ENCODE results near the gene TTC4.

The TTC4 gene

DNA sequence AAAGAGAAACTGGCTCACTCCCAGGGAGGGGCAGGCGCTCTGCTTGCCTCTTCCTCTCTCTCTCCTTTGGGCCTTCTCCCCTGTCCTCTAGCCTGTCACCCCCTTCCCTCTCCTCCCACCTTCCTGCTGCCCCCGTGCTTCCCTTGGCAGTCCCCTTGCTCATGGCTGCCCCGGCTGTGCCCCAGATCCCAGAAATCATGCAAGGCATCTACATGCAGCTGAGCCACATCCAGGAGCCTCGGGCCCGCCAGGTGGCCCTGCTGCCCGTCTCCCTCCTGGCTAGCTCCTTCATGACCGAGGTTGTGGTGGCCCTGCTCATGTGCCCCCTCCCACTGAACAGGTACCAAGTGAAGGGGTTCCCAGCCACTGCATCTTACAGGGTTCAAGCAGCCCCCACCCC, 36.0 kb upstream of the TTC4 start:
- H3K4me3 ChIP-seq (ENCODE audit: low read depth, low read length) = no peak overlapping the region
- TF ChIP-seq, protein P1, sequence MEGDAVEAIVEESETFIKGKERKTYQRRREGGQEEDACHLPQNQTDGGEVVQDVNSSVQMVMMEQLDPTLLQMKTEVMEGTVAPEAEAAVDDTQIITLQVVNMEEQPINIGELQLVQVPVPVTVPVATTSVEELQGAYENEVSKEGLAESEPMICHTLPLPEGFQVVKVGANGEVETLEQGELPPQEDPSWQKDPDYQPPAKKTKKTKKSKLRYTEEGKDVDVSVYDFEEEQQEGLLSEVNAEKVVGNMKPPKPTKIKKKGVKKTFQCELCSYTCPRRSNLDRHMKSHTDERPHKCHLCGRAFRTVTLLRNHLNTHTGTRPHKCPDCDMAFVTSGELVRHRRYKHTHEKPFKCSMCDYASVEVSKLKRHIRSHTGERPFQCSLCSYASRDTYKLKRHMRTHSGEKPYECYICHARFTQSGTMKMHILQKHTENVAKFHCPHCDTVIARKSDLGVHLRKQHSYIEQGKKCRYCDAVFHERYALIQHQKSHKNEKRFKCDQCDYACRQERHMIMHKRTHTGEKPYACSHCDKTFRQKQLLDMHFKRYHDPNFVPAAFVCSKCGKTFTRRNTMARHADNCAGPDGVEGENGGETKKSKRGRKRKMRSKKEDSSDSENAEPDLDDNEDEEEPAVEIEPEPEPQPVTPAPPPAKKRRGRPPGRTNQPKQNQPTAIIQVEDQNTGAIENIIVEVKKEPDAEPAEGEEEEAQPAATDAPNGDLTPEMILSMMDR (IDR thresholded peaks at IDR 0.05; ENCODE audit: borderline replicate concordance, insufficient read depth, low read depth, low read length) = no peak

DNA sequence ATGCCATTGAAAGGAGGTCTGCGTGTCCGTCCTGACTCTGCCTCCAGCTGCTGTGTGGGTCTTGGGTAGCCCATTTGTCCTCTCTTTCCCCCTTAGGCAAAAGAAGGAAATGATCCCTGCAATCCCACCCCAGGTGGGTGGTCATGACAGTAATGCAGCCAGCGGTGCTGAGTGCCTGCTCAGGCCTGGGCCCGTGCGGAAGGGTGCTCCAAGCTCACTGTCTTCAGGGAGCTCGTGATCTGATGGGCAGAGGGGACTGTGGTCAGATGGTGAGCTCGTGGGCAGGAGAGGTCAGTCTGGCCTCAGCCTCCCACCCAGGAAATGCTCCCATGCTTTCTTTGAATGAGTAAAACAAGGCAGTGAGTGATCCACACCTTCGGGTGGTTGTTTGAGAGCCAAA, 35.3 kb upstream of the TTC4 start:
- H3K4me3 ChIP-seq (ENCODE audit: low read depth, low read length) = no peak overlapping the region
- TF ChIP-seq, protein P1 (IDR thresholded peaks at IDR 0.05; ENCODE audit: borderline replicate concordance, insufficient read depth, low read depth, low read length) = no peak

DNA sequence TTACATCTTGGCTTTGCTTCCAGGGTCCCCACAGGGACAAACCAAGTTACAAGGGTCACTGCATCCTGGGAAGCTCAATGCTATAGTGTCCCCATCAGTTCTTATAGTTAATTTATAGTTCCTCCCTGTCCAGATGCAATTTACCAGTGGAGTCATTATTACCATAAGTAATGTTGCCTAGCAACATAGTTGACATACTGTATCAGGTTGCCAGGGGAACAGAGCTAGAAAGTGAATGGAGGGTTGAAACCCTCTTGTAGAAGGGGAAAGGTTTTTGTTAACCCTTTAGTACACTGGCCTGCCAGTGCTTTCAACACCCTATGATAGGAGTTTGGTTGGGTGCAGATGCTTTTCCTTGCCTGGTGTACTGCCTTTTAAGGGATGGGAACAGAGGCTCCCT, 34.3 kb upstream of the TTC4 start:
- TF ChIP-seq, protein P1 (IDR thresholded peaks at IDR 0.05; ENCODE audit: borderline replicate concordance, insufficient read depth, low read depth, low read length) = no peak
- no peak overlapping the region for H3K4me3 ChIP-seq (ENCODE audit: low read depth, low read length)

DNA sequence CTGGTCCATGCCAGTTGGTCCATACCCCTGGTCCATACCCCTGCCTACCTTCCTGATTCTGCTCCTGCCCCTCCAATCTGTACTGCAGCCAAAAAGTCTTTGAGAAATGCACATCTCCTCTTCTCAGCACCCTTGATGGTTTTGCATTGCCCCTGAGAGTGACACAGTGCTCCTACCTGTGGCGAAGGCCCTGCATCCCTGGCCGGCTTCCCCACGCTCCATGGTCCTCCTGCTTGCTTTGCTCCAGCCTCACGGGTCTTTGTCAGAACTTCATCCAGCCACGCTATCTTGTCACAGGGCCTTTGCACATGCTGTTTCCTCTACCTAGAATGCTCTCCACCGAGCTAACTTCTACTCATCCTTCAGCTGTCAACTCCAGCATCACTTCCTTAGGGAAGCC, 32.2 kb upstream of the TTC4 start:
- TF ChIP-seq, protein P1 (IDR thresholded peaks at IDR 0.05; ENCODE audit: borderline replicate concordance, insufficient read depth, low read depth, low read length) = no peak
- no peak overlapping the region for H3K4me3 ChIP-seq (ENCODE audit: low read depth, low read length)

DNA sequence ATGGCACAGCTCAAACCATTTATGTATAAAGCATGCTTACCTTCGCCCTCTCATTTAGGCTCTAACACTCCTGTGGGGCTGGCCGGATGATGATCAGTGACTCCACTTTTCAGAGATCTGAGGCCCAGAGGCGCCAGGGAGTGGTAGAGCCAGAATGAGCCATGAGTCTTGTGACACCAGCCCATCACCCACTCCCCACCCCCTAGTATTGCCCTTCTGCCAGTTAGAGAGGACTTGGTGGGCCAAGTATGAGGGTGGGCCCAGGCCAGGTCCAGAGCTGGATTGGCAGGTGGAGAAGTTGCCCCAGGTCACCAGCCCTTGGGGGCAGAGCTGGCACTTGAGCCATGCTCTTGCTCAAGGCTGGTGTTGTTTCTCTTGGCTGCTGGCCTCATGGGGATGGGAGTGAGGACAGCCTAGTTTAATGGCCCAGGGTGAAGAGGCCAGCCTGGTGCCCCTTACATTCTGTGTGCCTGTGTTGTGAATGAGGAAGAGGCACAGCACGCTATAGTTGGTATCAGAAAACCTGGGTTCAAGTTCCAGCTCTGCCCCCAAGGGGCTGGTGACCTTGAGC, 30.2 kb upstream of the TTC4 start:
- no peak overlapping the region for H3K4me3 ChIP-seq (ENCODE audit: low read depth, low read length)
- TF ChIP-seq, protein P1 (IDR thresholded peaks at IDR 0.05; ENCODE audit: borderline replicate concordance, insufficient read depth, low read depth, low read length) = no peak

DNA sequence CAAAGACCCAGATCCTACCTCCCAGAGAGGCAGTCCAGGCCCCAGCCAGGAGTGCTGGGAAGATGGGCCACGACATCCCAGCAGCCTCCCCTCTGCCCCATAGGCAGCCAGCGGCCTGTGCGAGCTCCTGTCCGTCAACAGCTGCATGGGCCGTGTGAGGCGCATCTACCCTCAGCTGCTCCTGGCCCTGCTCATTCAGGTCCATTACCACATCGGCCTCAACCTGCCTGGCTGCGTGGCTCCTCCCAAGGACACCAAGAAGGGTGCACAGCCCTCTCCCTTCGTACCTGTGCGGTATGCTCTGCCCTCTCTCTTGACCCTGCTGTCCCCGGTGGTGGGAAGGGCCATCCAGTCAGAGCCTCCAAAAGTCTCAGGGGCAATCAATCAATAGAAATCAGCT, 29.5 kb upstream of the TTC4 start:
- TF ChIP-seq, protein P1 (IDR thresholded peaks at IDR 0.05; ENCODE audit: borderline replicate concordance, insufficient read depth, low read depth, low read length) = no peak
- H3K4me3 ChIP-seq (ENCODE audit: low read depth, low read length) = no peak overlapping the region

DNA sequence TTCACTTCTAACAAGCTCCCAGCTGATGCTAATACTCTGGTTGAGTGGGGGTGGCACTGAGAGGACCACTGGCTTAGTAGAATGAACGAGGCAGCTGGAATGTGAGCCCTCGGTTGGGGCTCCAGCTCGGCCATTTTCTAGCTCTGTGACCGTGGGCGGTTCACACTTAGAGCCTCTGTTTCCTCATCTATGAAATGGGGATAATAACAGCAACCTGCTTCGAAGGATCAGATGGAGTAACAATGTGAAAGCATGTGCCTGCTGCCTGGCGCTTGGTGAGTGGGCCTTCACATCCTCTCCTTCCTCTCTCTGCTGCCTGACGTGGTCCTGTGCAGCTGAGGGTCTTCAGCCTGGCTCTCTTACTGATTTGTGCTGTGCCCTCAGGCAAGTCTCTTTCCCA, 20.9 kb upstream of the TTC4 start:
- TF ChIP-seq, protein P1 (IDR thresholded peaks at IDR 0.05; ENCODE audit: borderline replicate concordance, insufficient read depth, low read depth, low read length) = no peak
- H3K4me3 ChIP-seq (ENCODE audit: low read depth, low read length) = no peak overlapping the region
